B cell (primary cell): ENCODE results near the gene FREM3. TPM values are rescaled to one million over a fixed set of nuclear protein-coding genes. Genes with fewer than 3 reads are reported as not detected.

Experiments
- ATAC-seq: fragments of 200-7000 bp; cut with Tn5 transposase; one replicate; pipeline ENCODE4 v1.10.0; 2021; ENCODE audit warnings: low read depth, mild to moderate bottlenecking, moderate number of reproducible peaks, moderate library complexity
- CTCF ChIA-PET: fragments of 350-600 bp; sonication (Branson Sonifier 250); formaldehyde crosslinking; loops from one replicate; lab custom pipeline; 2021; ENCODE audit warnings: antibody characterized with exemption, inconsistent platforms; lab: Charles Lee
- POLR2A ChIA-PET: fragments of 350-600 bp; sonication (Branson Sonifier 250); formaldehyde crosslinking; loops from one replicate; lab custom pipeline; 2021; ENCODE audit warnings: antibody characterized with exemption; lab: Charles Lee
- DNase-seq: peaks from one replicate; pipeline ENCODE4 v3.0.0; 2013
- H2AFZ ChIP-seq: 2 replicates; pipeline ENCODE4 v1.6.1; 2012; ENCODE audit warnings: mild to moderate bottlenecking, low read depth, low read length; ENCODE audit not compliant: insufficient read depth, poor library complexity, severe bottlenecking
- H3K27ac ChIP-seq, 2 donors: 1 replicate in 1 of 2; 2 replicates in 1 of 2; pipeline ENCODE4 v1.5.1; 2012 to 2013; ENCODE audit warnings: low read length in 2 of 2, mild to moderate bottlenecking in 2 of 2, moderate library complexity in 1 of 2
- H3K27me3 ChIP-seq, 4 experiments: fragments of 200-600 bp in 1 of 4; sonication (generic) in 1 of 4; replicated peaks in 1 of 4; 1 replicate in 2 of 4; 2 replicates in 2 of 4; pipeline versions ENCODE4 v1.6.1 to v1.7.0; 2013 to 2016; ENCODE audit warnings: low read length in 3 of 4, mild to moderate bottlenecking in 2 of 4, mixed read lengths in 1 of 4, moderate library complexity in 1 of 4; ENCODE audit not compliant: insufficient read depth in 4 of 4, control insufficient read depth in 3 of 4; ENCODE audit errors: control extremely low read depth in 1 of 4
- H3K36me3 ChIP-seq, 2 experiments: replicated peaks in 1 of 2; 1 replicate in 1 of 2; 2 replicates in 1 of 2; pipeline versions ENCODE4 v1.6.1 to v1.7.1; 2013; ENCODE audit warnings: low read length in 1 of 2; ENCODE audit not compliant: insufficient read depth in 2 of 2, control insufficient read depth in 1 of 2; ENCODE audit errors: control extremely low read depth in 1 of 2, extremely low read depth in 1 of 2
- H3K4me1 ChIP-seq, 2 donors: fragments of 200-600 bp in 1 of 2; sonication (generic) in 1 of 2; 1 replicate in 1 of 2; 2 replicates in 1 of 2; pipeline versions ENCODE4 v1.5.1 to v1.6.1; 2013 to 2017; ENCODE audit warnings: low read length in 2 of 2; ENCODE audit not compliant: control insufficient read depth in 2 of 2, insufficient read depth in 2 of 2
- H3K4me2 ChIP-seq: replicated peaks from 2 replicates; pipeline ENCODE3; 2012; ENCODE audit warnings: mild to moderate bottlenecking, low read depth, low read length; ENCODE audit not compliant: poor library complexity, severe bottlenecking
- H3K4me3 ChIP-seq, 5 experiments: fragments of 200-600 bp in 1 of 5; sonication (generic) in 1 of 5; 1 replicate in 3 of 5; 2 replicates in 2 of 5; pipeline versions ENCODE4 v1.5.1 to v1.7.0; 2011 to 2016; ENCODE audit warnings: low read length in 4 of 5, mild to moderate bottlenecking in 4 of 5, low read depth in 2 of 5, control low read depth in 1 of 5, moderate library complexity in 1 of 5; ENCODE audit not compliant: insufficient read depth in 1 of 5; ENCODE audit errors: control extremely low read depth in 1 of 5, extremely low read depth in 1 of 5
- H3K79me2 ChIP-seq: fragments of 200-600 bp; sonication (generic); one replicate; pipeline ENCODE4 v1.6.0; 2016; ENCODE audit warnings: low read length; ENCODE audit not compliant: control insufficient read depth, insufficient read depth
- H3K9ac ChIP-seq: fragments of 200-600 bp; sonication (generic); 2 replicates; pipeline ENCODE4 v1.6.1; 2017; ENCODE audit warnings: mild to moderate bottlenecking, low read length, moderate library complexity
- H3K9me3 ChIP-seq, 3 donors: one replicate each; pipeline versions ENCODE4 v1.6.1 to v1.7.1; 2013; ENCODE audit warnings: low read length in 2 of 3; ENCODE audit not compliant: control insufficient read depth in 2 of 3, insufficient read depth in 1 of 3; ENCODE audit errors: control extremely low read depth in 1 of 3
- H4K20me1 ChIP-seq: 2 replicates; pipeline ENCODE4 v1.6.0; 2012; ENCODE audit warnings: mild to moderate bottlenecking, low read length; ENCODE audit not compliant: insufficient read depth, control insufficient read depth, poor library complexity, severe bottlenecking
- H3K27ac Mint-ChIP-seq: one replicate; pipeline ENCODE4 v1.8.0; 2021; ENCODE audit warnings: mixed read lengths
- H3K27me3 Mint-ChIP-seq: one replicate; pipeline ENCODE4 v1.8.0; 2021; ENCODE audit warnings: mixed read lengths
- H3K4me1 Mint-ChIP-seq: one replicate; pipeline ENCODE4 v1.8.0; 2021; ENCODE audit warnings: mixed read lengths
- H3K4me3 Mint-ChIP-seq: one replicate; pipeline ENCODE4 v1.8.0; 2021; ENCODE audit warnings: mixed read lengths
- H3K9me3 Mint-ChIP-seq: one replicate; pipeline ENCODE4 v1.8.0; 2022; ENCODE audit warnings: mixed read lengths; ENCODE audit not compliant: insufficient read depth
- CTCF ChIP-seq: fragments of 200-600 bp; IDR thresholded peaks from one replicate; pipeline ENCODE4 v1.8.0; 2022; ENCODE audit warnings: antibody characterized with exemption, mild to moderate bottlenecking
- EZH2 ChIP-seq: IDR thresholded peaks from 2 replicates; pipeline ENCODE4 v1.6.1; 2012; ENCODE audit warnings: borderline replicate concordance, low read depth, mild to moderate bottlenecking, moderate library complexity, low read length; ENCODE audit not compliant: insufficient read depth, poor library complexity, severe bottlenecking
- WGBS: methylation state at CpG from one replicate; pipeline ENCODE4 v1.1.5; 2013; ENCODE audit warnings: missing lambda C conversion rate; ENCODE audit not compliant: insufficient coverage; 5-methylcytosine and 5-hydroxymethylcytosine counted together
- intact Hi-C: fragments of 100-400 bp; cut with micrococcal nuclease; formaldehyde crosslinking; loops from one replicate; pipeline ENCODE4 v1.10.0; 2022
- polyA plus RNA-seq: library from polyadenylated mRNA; depleted of rRNA; stranded (reverse); fragments of >200 nt; gene quantifications from 2 replicates; pipeline ENCODE4 v1.2.3, GENCODE V29; 2012
- total RNA-seq, 2 donors: library from RNA; stranded (reverse); fragments of 120-200 nt in 1 of 2; gene quantifications; 1 replicate in 1 of 2; 2 replicates in 1 of 2; pipeline versions ENCODE4 v1.2.3 to v1.2.4, GENCODE V29; 2013 to 2022

Gene FREM3
- total and polyA plus RNA-seq, 2 donors (not counting 1 experiment from before 2014, with no cell fraction given) = not detected

GRCh38 chr4:143531788-143532491, 168.5 kb downstream of the FREM3 start:
- Histone ChIP-seq H3K27ac (no peak overlapping the region), H2AFZ (no peak overlapping the region), H3K9me3 (no peaks in the 10 kb centered on the region), H3K36me3 (peaks cover 34 to 93% of the 10 kb centered on the region in 2 experiments), H3K4me2 (no peak overlapping the region), H3K9ac (no peak overlapping the region), H3K4me1 (no peaks in the 10 kb centered on the region), H3K4me3 (no peak overlapping the region), H4K20me1 (peaks cover 12% of the 10 kb centered on the region), H3K79me2 (peaks cover 8% of the 10 kb centered on the region), H3K27me3 (no peaks in the 10 kb centered on the region)
- intact Hi-C loops = no loop called here
- Mint-ChIP-seq H3K9me3 (no peaks in the 10 kb centered on the region), H3K27me3 (no peaks in the 10 kb centered on the region), H3K4me1 (no peaks in the 10 kb centered on the region), H3K4me3 (no peak overlapping the region), H3K27ac (no peak overlapping the region)
- ChIA-PET CTCF (interaction anchor here (1.6 kb wide), 1 partner anchor 11 kb away, joined by 5 read pairs; no protein-coding TSS in a partner anchor), POLR2A (no interaction called here)
- no CpG with 5 or more reads among the region's 2 CpGs for WGBS
- ATAC-seq = no peak
- no peak for DNase-seq
- no peak for TF ChIP-seq EZH2
- TF ChIP-seq CTCF = no peak

DNA sequence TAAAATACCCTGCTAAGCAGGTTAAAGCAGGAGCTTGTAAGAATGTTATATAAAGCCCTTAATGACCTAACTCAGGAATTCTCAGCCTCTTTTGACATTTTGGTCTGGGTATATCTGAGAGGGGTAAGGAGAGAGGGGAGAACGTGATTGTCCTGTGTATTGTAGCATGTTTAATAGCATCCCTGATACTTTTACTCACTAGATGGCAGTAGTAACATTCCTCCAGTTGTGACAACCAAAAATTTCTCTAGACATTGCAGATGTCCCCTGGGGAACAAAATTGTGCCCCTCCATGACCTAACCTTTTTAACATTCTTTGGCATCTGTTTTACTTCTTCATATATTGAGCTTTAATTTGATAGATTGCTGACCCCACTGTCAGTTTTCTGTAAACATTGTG, 169.1 kb downstream of the FREM3 start:
- ATAC-seq = no peak

More for the DNA sequence above, 169.1 kb downstream of the FREM3 start:
- H3K4me1 ChIP-seq = no peaks in the 10 kb centered on the region
- H3K36me3 ChIP-seq = peaks cover 34 to 92% of the 10 kb centered on the region in 2 experiments
- no peak overlapping the region for H3K4me2 ChIP-seq
- peaks cover 12% of the 10 kb centered on the region for H4K20me1 ChIP-seq
- H3K27me3 Mint-ChIP-seq = no peaks in the 10 kb centered on the region
- no peak for TF ChIP-seq CTCF
- H3K4me1 Mint-ChIP-seq = no peaks in the 10 kb centered on the region
- no peak overlapping the region for H3K27ac ChIP-seq
- H3K9me3 Mint-ChIP-seq = no peaks in the 10 kb centered on the region
- no peaks in the 10 kb centered on the region for H3K27me3 ChIP-seq
- POLR2A ChIA-PET = no interaction called here
- no CpG with 5 or more reads among the region's 1 CpG for WGBS
- no peak overlapping the region for H2AFZ ChIP-seq
- H3K79me2 ChIP-seq = peaks cover 13% of the 10 kb centered on the region
- intact Hi-C loops = no loop called here
- no peak overlapping the region for H3K4me3 Mint-ChIP-seq
- no peak for DNase-seq
- no peak overlapping the region for H3K27ac Mint-ChIP-seq
- CTCF ChIA-PET = interaction anchor here (1.6 kb wide), 1 partner anchor 11 kb away, joined by 5 read pairs; no protein-coding TSS in a partner anchor
- H3K4me3 ChIP-seq = no peak overlapping the region
- H3K9me3 ChIP-seq = no peaks in the 10 kb centered on the region
- no peak overlapping the region for H3K9ac ChIP-seq
